NK-92 (cell line): ENCODE data around the gene CCDC9B.

Source experiments
- DNase-seq: peaks from one replicate; lab custom pipeline; 2025; ENCODE audit not compliant: unreplicated experiment; lab: John Stamatoyannopoulos, UW

CCDC9B gene

DNA sequence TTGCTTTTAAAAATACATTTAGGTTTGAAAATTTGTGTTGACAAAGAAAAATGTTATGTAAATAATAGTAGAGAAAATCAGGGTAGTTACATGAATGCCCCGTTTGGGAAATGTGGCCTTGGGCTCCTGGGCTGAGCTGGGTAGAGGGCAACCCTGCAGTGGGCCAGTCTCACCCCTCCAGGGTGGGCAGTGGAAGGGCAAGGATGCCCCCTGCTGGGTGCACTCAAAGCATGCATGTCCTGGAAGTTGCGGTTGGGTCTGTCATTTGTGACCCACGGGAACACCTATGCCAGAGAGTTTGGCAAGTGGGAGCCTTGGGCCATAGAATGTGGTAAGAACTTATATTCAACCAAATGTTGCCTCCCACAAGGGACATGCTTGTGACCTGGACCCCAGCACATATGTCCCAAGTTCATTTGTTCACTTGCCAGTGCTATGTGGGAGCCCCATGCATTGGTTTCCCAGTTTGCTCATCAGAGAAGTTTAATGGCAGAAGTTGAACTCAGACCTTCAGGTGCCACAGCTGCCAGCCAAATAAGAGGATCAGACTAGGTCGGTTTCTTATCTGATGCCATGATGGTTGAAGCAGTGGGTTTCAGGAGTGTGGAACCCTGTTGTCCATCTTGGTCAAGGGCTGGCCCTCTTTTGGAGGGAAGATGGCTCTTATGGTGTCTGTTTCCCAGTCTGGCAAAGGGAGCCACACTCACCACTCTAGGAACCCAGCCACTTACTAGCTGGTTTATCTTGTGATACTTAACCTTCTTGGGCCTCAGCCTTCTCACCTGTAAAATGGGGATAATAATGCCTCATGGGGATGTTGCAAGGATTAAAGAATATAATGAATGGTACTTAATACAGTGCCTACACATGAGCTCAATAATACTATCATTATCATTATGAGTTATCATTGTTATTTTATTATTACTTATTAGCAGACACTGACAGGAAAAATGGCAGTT is 30.5 kb downstream of the CCDC9B start:
- no peak for DNase-seq

DNA sequence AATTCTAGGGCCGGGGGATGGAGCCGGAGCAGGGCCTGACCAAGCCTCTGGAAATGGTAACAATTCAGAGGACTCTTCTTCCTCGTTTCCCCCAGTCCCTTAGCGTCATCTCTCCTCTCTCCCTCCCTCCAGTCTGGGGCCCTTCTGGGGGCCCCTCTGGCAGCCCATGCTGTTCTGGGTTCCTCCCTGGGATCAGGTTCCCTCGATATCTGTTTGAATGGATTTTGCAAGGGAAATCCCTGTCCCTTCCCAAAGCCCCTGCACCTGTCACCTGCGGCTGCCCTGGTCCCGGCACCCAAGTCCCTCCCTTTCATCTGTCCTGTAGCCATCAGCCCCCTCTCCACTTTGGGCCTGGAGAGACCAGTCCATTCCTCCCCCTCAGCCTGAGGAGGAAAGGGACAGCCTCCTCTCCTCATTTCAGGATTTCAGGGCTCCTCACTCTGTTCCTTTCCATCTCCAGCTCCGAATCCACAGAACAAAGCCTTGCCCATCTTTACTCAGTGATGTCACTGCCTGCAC is 31.3 kb downstream of the CCDC9B start:
- DNase-seq, result no peak

DNA sequence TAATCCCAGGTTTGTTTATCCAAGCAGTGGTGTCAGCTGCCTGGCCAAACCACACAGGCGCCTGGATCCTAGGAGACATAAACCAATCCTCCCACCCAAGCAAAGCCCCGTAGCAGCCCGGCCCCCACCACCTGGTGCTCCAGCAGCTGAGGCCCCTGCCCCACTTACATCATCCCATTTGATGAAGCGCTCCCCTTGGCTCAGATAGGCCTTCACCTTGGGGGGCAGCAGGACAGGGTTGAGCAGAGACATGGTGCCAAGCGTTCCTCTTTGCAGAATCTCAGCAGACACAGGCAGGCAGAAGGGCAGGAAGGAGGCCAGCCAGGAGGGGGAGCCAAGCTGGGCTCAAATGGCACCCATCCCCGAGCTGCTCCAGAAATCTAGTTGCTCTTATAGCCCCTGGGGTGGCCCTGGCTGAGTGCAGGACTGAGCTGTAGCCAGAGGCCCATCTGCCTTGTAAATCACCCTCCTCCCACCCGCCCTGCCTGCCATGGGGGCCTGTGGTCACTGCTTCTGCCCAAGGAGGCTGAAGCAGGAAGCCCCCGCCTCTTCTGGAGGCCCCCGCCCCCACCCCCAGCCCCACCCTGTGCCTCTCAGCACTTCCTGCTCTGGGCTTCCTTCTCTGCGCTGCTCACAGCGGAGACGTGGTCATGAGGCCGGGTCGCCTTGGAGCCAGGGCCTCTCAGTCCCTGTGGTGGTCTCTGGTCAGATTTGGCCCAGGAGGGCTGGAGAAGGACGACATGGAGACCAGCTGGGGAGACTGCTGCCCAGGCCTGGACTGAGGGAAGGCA is 33.1 kb downstream of the CCDC9B start, which contains the start of gene PLCB2:
Gene PLCB2, minus strand, starts transcription at position 515 of the 791 bp plus-strand sequence. Its CDS starts 263 bp downstream, at position 252.
- no peak for DNase-seq

DNA sequence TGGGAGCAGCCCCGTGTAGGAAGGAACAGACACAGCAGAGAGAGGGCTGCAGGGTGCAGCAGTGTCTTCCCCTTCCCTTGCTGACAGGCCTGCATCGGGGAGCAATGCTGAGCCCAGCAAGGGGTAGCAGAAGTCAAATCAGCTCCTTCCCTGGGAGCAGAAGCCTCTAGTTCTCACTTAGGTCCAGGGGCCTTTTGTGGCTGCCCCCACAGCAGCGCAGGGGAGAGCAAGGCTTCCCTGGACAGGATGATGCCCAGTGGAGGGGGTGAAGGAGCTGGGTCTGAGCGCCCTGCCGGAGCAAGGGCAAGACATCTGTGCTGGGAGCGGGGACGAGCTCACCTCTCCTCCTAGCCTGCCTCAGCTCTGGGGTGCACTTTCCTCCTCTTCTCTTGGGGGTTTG is 33.8 kb downstream of the CCDC9B start:
- DNase-seq, result no peak

DNA sequence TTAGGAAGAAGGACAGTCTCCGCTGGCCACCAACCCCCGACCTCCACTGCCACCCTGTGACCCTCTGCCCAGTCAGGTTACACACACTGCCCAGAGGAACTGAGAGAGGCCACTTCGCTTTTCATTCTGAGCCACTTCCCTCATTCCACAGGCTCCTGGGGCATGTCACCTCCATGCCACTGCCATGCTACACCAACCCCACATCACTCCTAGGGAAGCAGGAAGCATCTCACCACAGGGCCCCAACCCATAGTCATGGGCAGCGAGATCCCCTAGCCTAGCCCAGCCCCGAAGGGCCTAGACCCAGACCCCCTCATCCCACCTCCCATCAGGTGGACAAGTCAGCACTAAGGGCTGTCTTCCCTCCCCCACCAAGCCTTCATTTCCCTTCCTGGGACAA is 34.4 kb downstream of the CCDC9B start:
- DNase-seq, result no peak

DNA sequence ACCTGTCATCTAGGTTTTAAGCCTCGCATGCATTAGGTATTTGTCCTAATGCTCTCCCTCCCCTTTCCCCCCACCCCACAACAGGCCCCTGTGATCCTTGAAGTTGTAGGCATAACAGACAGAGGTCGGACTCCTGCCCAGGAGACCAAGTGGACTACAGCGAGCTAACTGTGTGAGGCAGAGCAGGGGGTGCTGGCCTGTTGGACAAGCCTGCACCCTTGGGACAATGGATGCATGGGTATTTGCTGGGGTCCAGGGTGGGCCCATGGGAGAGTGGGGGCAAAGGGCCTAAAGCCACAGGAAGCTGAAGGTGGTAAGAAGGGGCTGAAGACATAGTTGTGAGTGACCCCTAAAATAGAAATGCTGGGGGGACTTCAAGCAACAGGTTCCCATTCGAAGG is 35.5 kb downstream of the CCDC9B start:
- no peak for DNase-seq

DNA sequence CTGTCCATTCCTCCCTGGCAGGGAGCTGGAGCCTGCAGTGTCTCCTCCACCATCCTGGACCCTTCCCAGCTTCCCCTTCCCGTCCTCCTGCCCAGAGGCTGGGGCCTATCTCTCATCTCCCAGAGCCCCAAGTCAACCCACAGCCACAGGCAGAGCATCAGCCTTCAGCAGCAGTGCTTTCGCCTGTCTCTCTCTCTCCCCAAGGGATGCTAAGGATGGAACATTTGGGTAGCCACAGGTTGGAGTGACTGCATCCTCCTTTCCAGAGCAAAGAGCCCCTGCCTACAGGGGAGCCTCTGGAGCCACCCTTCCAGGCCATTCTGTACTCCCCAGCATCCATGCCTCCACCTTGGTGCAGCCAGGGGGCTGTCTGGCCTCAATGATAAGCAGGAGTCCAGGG is 37.2 kb downstream of the CCDC9B start:
- DNase-seq, result no peak

DNA sequence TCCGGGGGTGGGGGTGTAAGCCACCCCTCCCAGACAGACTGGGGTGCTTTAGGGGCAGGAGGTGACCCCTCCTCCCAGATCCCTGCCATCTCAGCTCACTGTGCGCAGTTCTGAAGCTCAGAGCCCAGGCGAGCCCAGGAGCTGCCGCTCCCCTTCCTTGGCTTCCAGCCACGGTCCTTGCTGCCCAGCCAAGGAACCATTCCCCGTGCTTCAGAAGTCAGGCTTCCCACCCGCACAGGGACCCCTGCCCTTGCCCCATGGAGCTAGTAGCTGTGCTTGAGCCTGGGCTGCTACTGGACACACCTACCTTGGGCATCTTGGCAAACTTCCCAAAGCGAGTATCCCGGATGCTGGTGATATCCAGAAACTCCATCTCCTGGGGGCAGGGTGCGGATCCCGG is 37.8 kb downstream of the CCDC9B start:
- no peak for DNase-seq

DNA sequence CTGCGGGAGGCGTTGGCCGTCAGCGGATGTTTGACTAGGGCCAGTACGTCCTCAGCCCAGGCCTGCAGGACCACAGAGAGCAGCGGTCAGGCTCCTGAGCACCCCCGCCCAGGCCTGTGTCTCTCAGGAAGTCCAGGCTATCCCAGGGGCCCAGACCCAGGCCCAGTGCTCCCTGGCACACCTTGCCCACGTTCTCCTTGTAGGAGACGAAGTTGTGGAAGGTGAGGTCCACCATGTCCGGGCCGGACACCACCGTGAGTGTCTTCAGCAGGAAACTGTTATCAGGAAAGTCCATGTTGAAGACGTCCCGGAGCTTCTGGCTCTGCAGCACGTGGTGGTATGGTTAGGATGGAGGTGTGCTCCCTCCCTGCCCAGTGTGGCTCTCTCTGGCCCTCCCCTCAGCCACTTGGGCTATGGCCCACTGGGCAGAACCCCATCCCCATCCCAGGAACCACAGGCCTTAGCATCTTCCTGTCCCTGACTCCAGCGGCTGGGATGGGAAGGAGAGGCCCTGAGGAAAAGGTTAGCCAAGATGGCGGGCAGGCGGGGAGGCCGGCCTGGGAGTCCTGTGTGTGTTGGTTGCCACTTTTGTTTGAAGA is 38.4 kb downstream of the CCDC9B start:
- DNase-seq, result no peak

DNA sequence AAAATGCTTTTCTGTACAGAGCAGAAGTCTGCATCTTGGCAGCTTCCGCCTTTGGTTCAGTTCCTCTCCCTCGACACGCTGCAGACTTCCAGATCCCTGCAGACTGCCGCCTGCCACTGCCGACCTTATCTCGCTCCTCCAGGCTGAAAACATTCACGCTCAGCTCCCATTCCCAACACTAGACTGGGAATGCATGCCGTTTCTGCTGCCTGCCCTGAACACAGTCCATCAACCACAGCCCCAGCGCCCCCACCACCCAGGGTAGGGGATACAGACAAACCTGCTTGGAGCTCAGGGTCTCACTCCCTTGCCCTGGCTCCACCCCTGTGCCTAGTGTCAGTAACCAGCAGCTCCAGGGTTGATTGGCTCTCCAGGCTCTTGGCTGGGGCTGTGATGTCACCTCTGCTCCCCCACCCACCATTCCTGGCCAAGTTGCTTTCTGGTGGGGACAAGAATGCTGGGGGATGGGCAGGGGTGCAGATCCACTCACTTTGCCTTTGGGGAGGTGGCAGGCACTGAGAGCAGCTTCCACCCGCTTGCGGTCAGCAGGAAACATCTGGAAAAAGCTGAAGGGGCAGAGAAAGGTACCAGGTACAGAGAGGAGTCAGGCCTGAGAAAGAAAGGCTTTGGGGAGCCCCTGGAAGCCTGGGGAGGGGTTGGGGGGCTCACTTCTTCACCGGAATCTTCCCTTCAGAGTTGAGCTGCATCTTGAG is 39.1 kb downstream of the CCDC9B start:
- DNase-seq, result no peak

DNA sequence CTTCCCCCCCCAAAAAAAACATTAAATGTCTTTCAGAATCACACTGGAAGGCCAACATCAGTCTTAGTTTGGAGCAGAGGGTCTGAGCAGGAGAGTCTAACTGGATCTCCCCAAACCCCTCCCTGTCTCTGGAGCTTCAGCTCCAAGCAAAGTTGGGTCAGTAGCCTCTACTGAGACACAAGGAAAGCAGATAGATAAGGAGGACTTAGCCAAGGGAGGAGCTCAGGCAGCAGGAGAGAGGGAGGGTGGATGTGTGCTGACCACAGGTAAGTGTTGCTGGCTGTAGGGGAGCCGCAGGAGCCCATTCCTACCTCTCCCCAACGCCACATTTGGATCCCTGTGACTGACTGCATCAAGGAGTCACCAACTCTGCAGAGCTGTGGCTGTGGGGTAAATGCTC is 40.0 kb downstream of the CCDC9B start:
- DNase-seq, result no peak

DNA sequence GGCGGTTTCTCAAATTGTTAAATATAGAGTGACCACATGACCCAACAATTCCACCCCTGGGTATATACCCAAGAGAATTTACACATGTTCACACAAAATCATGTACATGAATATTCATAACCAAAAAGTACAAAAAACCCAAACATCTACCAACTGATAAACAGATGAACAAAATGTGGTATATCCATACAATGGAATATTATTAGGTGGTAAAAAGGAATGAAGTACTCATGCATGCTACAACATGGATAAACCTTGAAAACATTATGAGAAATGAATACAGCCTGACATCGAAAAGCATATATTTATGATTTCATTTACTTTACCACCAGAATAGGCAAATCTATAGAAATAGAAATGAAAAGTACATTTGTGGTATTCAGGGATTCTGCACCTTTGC is 40.4 kb downstream of the CCDC9B start:
- DNase-seq, result no peak

DNA sequence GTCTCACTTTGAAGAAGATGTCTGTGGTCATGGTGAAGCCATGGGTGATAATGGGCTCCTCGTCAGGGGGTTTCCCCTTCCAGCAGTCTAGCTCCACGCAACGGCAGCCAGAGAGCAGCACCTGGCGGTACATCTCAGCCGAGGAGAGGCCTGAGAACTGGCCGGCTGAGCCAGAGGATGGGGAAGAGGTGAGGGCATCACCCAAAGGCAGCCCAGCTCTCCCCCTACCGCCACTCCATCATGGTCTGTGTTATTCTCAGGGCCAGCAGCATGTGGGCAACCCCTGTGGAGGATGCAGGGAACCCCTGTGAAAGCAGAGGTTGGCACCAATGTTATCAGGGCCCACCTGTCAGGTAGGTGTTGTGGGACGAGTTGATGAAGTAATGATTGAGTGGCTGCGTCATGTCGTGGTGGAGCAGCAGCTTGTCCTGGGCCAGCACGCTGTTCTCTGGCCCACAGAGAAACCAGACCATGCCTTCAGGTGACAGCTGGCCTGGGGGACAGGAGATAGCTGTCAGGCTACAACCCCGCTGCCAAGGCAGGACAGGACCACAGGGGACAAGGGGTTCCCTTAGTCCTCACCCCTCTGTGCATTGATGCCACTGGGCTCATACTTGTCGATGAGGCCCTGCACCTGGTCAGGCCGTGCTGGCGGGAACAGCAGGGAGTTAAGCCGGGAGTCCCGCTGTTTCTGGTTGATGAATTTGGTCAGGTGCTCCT is 42.4 kb downstream of the CCDC9B start:
- no peak for DNase-seq

DNA sequence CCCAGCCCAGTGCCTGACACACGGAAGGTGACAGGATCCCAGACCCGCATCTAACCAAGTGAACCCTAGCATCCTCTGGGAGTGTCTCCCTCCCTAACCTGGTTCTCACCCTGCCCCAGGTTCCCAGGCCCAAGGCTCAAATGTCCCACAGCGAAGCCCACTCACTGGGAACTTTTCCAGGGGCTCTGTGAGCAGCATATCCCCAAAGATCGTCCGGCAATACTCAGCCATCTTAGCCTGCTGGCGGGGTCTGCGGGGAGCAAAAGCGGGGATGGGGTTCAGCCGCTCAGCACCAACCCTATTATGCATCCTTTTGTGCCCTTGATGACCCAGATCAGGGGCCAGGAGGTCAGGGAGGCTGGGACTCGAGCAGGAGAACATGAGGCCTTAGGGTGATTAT is 43.4 kb downstream of the CCDC9B start:
- no peak for DNase-seq

DNA sequence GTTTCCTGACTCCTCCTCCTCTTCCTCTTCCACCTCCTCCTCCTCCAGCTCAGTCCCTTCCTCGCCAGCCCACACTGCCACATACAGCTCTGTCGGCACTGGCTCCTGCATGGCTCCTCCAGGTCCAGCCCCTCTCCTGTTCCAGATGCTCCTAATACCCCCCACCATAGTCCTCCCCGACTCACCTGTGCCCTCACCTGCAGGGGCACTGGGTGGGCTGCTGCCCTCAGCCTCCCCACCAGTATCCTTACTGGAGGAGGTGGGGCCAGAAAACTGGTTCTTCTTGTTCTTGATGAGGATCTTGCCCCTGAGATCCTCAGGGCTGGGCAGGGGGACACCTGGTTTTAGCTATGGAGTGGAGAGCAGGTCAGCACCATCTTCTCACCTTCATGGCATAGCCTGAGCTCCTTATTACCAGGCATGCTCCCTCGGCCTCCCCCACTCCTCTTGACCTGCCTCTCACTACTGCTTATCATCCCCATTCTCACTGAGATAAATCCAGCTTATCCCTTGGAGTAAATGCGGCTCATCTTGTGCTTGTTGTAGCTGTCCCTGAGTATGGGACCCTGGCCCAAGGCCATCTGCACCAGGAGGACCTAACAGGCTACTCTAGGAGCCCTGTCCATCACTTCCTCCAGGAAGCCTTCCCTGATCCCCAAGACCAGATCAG is 44.0 kb downstream of the CCDC9B start:
- DNase-seq, result no peak

DNA sequence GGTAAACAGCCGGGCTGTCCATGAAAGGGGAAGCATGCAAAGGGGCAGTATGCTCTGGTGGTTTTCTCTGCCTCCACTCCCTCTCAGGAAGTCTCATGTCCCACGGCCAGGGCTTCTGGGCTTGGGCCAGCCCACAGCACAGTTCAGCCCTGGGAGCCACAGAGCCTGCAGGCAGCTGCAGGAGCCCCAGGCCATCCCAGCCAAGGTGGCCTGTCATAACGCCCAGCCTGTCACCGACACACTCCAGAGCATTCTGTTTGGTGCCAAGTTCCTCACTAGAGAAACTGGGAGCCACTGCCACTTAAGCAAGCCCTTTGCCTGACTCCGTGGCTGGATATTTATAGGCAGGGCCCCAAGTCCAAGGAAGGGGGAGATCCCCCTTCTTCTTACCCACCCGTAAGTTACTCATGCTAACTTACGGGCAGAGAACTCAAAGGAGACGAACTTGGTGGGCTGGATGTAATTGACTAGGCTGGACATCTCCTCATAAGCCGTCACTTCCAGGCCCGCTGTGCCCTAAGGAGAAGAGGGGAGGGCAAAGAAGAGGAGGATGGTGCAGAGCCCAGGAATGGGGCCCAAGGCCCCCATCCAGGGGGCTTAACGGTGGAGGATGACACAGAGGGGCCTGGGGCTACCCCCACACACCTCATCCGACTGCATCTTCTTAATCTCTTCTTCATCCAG is 44.7 kb downstream of the CCDC9B start:
- DNase-seq, result no peak

DNA sequence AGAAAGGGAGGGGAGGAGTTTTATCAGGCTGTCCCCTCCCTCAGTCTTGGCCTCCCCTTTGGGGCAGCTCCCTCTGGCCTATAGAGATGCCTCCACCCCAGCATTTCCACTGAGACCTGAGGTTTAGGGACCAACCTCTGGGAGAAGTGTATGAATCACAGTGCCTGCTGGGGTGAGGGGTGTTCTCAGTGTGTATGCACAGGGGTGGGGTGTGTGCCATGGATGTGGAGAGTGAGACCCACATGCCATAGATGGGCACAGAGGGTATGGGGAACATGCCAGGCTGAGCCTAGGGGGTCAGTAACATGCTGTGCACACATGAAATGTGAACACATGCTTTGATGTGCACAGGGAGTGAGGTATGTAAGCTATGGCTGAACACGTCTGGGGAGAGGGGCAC is 45.4 kb downstream of the CCDC9B start:
- DNase-seq, result no peak

DNA sequence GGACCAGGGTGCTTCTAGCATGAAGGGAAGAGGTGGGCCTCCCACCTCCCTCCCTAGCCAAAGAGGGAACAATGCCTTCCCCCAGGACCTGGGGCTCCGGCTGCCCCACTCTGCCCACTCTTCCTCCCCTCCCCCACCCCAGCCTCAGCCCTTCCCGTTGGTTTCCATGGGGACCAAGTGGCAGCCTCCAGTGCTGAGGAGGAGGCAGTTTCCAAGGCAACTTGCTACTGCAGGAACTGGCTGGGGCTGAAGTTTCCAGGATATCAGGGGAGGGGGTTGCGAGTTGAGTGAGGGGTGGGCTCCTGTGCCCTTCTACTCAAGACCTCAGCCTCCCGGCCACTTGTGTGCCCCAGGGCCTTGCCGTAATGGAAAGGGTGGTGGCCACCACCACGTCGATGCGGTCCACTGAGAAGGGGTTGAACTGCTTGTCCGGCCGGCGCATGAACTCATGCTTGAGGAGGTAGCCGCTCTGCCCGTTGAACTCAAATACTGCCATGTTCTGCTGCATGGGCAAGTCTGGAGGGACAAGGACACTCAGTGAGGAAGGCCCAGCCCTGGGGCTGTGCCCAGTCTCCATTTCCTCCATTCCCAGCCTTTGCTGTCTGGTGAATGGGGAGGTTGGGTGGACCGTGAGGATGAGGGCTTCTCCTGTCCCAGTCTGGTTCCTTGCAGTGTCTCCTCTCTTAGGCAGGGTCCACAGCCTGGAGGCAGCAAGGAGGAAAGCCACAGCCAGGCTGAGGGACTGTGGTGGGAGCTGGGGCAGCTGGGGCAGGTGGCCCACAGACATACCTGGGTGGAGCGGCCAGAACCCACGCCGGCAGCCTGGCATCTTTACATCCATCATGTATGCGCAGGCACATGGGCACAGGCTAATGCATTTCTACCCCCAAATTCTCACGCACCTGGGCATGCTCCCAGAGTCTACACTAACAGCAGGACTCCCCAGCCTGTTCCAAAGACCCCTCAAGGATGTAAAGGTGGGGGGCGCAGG is 46.5 kb downstream of the CCDC9B start:
- no peak for DNase-seq
